Measurements from ENCODE around the gene DLEC1.
"Not testable (repeated sequence)": the region's sequence is repeated elsewhere in the genome, so short reads cannot be mapped to it uniquely, and the experiment has no call there.

The DLEC1 gene

GRCh38 chr3:38140326-38141172, 101.5 kb downstream of the DLEC1 start:
- no peak for DNase-seq

- DNase-seq = no peak
These were observed 102.4 kb downstream of the DLEC1 start for GRCh38 chr3:38141173-38141951.

GRCh38 chr3:38141952-38142273, 102.9 kb downstream of the DLEC1 start:
- no peak for DNase-seq

- no peak for DNase-seq
These were observed 104.0 kb downstream of the DLEC1 start for GRCh38 chr3:38142959-38143358.

GRCh38 chr3:38143511-38143910, 104.5 kb downstream of the DLEC1 start:
- no peak for DNase-seq

- no peak for DNase-seq
These were observed 107.5 kb downstream of the DLEC1 start for GRCh38 chr3:38146504-38146903.

GRCh38 chr3:38147421-38147820, 108.4 kb downstream of the DLEC1 start:
- DNase-seq = no peak

GRCh38 chr3:38148311-38148882, 109.4 kb downstream of the DLEC1 start:
- DNase-seq = no peak

- DNase-seq = no peak
These were observed 110.7 kb downstream of the DLEC1 start for GRCh38 chr3:38149708-38150107.

GRCh38 chr3:38150780-38151528, 111.9 kb downstream of the DLEC1 start:
- no peak for DNase-seq

- DNase-seq = peak; percentile 55
These were observed 112.8 kb downstream of the DLEC1 start for GRCh38 chr3:38151667-38152265.

- DNase-seq = no peak
These were observed 113.6 kb downstream of the DLEC1 start for GRCh38 chr3:38152609-38153008.

- DNase-seq = no peak
These were observed 114.2 kb downstream of the DLEC1 start for GRCh38 chr3:38153221-38153620.

GRCh38 chr3:38154033-38154494, 115.1 kb downstream of the DLEC1 start:
- DNase-seq = no peak

GRCh38 chr3:38154625-38155255, 115.7 kb downstream of the DLEC1 start:
- no peak for DNase-seq

GRCh38 chr3:38155825-38156224, 116.8 kb downstream of the DLEC1 start:
- no peak for DNase-seq

- DNase-seq = no peak
These were observed 118.1 kb downstream of the DLEC1 start for GRCh38 chr3:38157117-38157516.

- DNase-seq = no peak
These were observed 118.6 kb downstream of the DLEC1 start for GRCh38 chr3:38157595-38157994.

GRCh38 chr3:38158472-38158871, 119.5 kb downstream of the DLEC1 start:
- no peak for DNase-seq

- not testable (repeated sequence) for DNase-seq
These were observed 121.7 kb downstream of the DLEC1 start for GRCh38 chr3:38160704-38161103.

GRCh38 chr3:38163117-38163840, 124.3 kb downstream of the DLEC1 start:
- DNase-seq = peak; percentile 17

Data from central memory CD4-positive, alpha-beta T cell (primary cell).